ENCODE data around the gene GSKIP. TPM values are rescaled to one million over a fixed set of nuclear protein-coding genes. Genes with fewer than 3 reads are reported as not detected.

GSKIP gene
- total RNA-seq, 1 experiment from 2014 or later, result 22.6 TPM

DNA sequence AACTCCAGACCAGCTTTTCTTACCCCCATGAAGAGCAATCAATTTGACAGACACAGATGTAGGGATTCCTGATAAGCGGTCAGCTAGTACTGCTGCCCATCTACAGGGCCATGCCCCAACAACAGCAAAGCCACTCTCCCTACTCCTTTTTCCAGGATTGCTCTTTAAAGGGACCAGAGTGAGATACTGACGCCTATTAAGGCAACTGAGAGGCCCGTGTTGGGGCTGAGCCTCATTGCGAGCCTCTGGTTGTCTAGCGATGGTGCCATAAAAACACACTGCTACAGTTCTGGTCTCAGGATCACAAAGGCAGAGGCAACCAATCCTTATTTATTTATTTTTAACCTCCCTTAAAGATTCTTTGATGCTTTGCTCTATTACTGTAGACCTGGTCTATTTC, 59.7 kb downstream of the GSKIP start:
- H3K27me3 ChIP-seq (ENCODE audit: low read length), result no peaks in the 10 kb centered on the region; the same call in 1 of the 2 replicates
- no peaks in the 10 kb centered on the region for H3K9me2 ChIP-seq (replicated peaks; ENCODE audit: low read length)
- intact Hi-C loops (cut with micrococcal nuclease), result loop anchor here (5.0 kb wide), 1 partner anchor 61 kb away; the partner anchor contains the start of genes ATG2B and GSKIP
- TF ChIP-seq EZH2 (IDR thresholded peaks at IDR 0.05; ENCODE audit: low read length, unreplicated experiment) (no peak), EZH2phosphoT487 (IDR thresholded peaks at IDR 0.05; ENCODE audit: borderline replicate concordance, low read length) (no peak)
- TF ChIP-seq, protein P1, sequence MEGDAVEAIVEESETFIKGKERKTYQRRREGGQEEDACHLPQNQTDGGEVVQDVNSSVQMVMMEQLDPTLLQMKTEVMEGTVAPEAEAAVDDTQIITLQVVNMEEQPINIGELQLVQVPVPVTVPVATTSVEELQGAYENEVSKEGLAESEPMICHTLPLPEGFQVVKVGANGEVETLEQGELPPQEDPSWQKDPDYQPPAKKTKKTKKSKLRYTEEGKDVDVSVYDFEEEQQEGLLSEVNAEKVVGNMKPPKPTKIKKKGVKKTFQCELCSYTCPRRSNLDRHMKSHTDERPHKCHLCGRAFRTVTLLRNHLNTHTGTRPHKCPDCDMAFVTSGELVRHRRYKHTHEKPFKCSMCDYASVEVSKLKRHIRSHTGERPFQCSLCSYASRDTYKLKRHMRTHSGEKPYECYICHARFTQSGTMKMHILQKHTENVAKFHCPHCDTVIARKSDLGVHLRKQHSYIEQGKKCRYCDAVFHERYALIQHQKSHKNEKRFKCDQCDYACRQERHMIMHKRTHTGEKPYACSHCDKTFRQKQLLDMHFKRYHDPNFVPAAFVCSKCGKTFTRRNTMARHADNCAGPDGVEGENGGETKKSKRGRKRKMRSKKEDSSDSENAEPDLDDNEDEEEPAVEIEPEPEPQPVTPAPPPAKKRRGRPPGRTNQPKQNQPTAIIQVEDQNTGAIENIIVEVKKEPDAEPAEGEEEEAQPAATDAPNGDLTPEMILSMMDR (conservative IDR thresholded peaks at IDR 0.05; ENCODE audit: low read depth, low read length), result no peak
- BruUV-seq (replicated peaks), result no TSS peak
- POLR2A ChIA-PET (ENCODE audit: unreplicated experiment), result no interaction called here
- H3K36me3 ChIP-seq (ENCODE audit: low read depth, low read length), result no peaks in the 10 kb centered on the region
- H3K27ac ChIP-seq (ENCODE audit: low read length), result no peak overlapping the region
- CTCF ChIA-PET, result no interaction called here
- no peaks in the 10 kb centered on the region for H3K4me1 ChIP-seq (ENCODE audit: insufficient read depth, low read length)
- DNase-seq (no peak), ATAC-seq (no peak)
- no peak overlapping the region for H2AFZ ChIP-seq (ENCODE audit: low read length)
- no peaks in the 10 kb centered on the region for H3K9me3 ChIP-seq (ENCODE audit: low read length)
- H3K9ac ChIP-seq (ENCODE audit: low read length), result no peak overlapping the region
- H3K4me2 ChIP-seq (ENCODE audit: low read length), result no peak overlapping the region
- H3K4me3 ChIP-seq (ENCODE audit: low read length), result no peak overlapping the region
- no peaks in the 10 kb centered on the region for H3K79me2 ChIP-seq (ENCODE audit: low read length)
- H3F3A ChIP-seq (ENCODE audit: low read length, unreplicated experiment), result no peaks in the 10 kb centered on the region
- H4K20me1 ChIP-seq (ENCODE audit: low read length), result no peaks in the 10 kb centered on the region

DNA sequence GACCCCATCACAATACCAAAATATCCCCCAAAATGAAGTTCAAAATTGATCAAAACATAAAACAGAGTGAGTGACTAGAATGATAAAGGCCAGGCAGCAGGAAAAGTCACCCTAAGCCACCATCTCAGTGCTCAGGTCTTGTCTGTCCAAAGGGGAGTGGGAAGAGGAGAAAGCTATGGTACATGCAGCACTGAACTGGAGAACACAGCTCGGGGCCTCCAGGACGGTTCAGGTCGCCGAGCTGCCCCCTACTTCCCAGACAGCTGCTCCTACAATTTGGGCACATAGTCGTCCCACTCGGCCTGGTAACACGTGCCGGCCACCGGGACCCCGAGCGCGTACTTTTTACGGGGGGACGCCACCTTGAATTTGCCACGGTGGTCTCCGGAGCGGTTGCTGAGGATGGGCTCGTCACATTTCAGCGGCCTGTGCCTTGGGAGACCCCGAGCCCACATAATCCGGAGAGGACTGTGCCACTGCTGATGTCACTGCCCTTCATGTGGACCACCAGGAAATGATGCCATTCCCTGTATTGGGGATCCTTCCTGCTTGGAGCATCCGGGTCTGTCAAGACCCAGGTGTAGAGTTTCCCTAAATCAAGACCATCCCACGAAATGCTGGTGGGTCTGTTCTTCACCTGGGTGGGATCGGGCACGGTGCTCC, 60.3 kb downstream of the GSKIP start:
- intact Hi-C loops (cut with micrococcal nuclease), result loop anchor here (1.0 to 5.0 kb wide), 3 partner anchors 61 to 323 kb away; partner anchors contain the start of genes ATG2B and GSKIP
- DNase-seq (no peak), ATAC-seq (no peak; the same call in 1 of the 2 replicates)
- no peaks in the 10 kb centered on the region for H3K4me1 ChIP-seq (ENCODE audit: insufficient read depth, low read length)
- H4K20me1 ChIP-seq (ENCODE audit: low read length), result no peaks in the 10 kb centered on the region
- ChIA-PET CTCF (no interaction called here), POLR2A (ENCODE audit: unreplicated experiment) (no interaction called here)
- no peak for TF ChIP-seq EZH2phosphoT487 (IDR thresholded peaks at IDR 0.05; ENCODE audit: borderline replicate concordance, low read length)
- no peak for TF ChIP-seq EZH2 (IDR thresholded peaks at IDR 0.05; ENCODE audit: low read length, unreplicated experiment)
- TF ChIP-seq, protein P1 (conservative IDR thresholded peaks at IDR 0.05; ENCODE audit: low read depth, low read length), result no peak
- H3K27ac ChIP-seq (ENCODE audit: low read length), result no peak overlapping the region
- no peaks in the 10 kb centered on the region for H3K9me2 ChIP-seq (replicated peaks; ENCODE audit: low read length)
- no TSS peak for BruUV-seq (replicated peaks)
- no peaks in the 10 kb centered on the region for H3K36me3 ChIP-seq (ENCODE audit: low read depth, low read length)
- peak overlapping the region; percentile 98 for H2AFZ ChIP-seq (ENCODE audit: low read length)
- H3K4me3 ChIP-seq (ENCODE audit: low read length), result peak overlapping the region; percentile 71
- H3K27me3 ChIP-seq (ENCODE audit: low read length), result no peaks in the 10 kb centered on the region; the same call in 1 of the 2 replicates
- no peaks in the 10 kb centered on the region for H3K9me3 ChIP-seq (ENCODE audit: low read length)
- H3F3A ChIP-seq (ENCODE audit: low read length, unreplicated experiment), result no peaks in the 10 kb centered on the region
- peak overlapping the region; percentile 16; the same call in 1 of the 2 replicates for H3K9ac ChIP-seq (ENCODE audit: low read length)
- peak overlapping the region; percentile 97 for H3K4me2 ChIP-seq (ENCODE audit: low read length)
- H3K79me2 ChIP-seq (ENCODE audit: low read length), result no peaks in the 10 kb centered on the region
